GM12865 (cell line): ENCODE measurements around the gene STXBP5.

Experiments
- DNase-seq: peaks from one replicate; pipeline ENCODE4 v3.0.0; 2010; ENCODE audit warnings: low read depth
- H3K4me3 ChIP-seq: 2 replicates; pipeline ENCODE4 v1.5.1; 2011; ENCODE audit warnings: mild to moderate bottlenecking, low read depth, low read length, control low read depth
- TF ChIP-seq, protein P1 (sequence below): IDR thresholded peaks from 2 replicates; pipeline ENCODE4 v1.5.1; 2011; ENCODE audit warnings: low read length, control low read depth, low read depth, inconsistent platforms; ENCODE audit not compliant: insufficient read depth; ENCODE audit errors: missing control alignments

Gene STXBP5

DNA sequence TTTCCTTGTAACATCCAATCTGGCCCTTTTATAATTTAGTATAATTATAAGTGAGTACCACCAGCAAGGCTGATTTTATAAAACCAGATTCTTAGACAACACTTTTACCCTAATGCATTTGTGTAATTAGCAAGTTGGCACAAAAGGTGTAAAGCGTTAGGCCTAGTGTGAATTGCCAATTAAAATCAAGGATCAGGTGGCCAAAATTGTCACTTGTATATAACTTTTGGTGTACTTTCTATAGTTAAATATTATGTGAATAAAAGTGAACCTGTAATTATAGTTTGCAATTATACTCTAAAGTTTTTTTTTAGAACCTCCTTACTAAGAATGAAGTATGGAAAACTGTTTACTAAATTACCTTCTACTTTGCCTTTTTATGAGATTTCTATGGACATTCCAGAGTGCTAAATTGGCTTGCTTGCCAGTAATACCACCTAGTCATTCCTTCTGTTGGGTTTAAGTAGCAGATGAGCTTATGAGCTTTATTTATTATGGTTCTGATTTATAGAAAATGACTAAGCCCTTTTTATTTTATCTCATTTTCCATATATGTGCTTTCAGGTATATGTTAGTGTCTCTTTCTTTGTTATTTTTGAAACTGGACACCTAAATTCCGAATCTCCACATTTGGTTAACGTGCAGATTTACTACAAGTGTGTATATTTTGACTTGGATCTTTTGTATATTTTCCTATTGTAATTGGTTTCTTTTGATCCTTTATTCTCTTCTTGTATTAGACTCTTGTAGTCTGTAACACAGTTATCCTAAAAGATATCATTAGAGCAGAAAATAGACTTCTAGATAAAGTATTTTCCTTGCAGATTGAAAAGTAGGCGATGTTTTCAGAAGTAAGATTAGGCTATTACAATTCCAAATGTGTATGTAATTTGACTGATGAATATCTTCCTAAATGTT is 3.9 kb downstream of the STXBP5 start:
- TF ChIP-seq, protein P1, sequence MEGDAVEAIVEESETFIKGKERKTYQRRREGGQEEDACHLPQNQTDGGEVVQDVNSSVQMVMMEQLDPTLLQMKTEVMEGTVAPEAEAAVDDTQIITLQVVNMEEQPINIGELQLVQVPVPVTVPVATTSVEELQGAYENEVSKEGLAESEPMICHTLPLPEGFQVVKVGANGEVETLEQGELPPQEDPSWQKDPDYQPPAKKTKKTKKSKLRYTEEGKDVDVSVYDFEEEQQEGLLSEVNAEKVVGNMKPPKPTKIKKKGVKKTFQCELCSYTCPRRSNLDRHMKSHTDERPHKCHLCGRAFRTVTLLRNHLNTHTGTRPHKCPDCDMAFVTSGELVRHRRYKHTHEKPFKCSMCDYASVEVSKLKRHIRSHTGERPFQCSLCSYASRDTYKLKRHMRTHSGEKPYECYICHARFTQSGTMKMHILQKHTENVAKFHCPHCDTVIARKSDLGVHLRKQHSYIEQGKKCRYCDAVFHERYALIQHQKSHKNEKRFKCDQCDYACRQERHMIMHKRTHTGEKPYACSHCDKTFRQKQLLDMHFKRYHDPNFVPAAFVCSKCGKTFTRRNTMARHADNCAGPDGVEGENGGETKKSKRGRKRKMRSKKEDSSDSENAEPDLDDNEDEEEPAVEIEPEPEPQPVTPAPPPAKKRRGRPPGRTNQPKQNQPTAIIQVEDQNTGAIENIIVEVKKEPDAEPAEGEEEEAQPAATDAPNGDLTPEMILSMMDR, result no peak
- no peak overlapping the region for H3K4me3 ChIP-seq
- DNase-seq, result no peak

GRCh38 chr6:147209762-147210449 is 5.7 kb downstream of the STXBP5 start:
- no peak for DNase-seq
- no peak overlapping the region for H3K4me3 ChIP-seq
- TF ChIP-seq, protein P1, result no peak

DNA sequence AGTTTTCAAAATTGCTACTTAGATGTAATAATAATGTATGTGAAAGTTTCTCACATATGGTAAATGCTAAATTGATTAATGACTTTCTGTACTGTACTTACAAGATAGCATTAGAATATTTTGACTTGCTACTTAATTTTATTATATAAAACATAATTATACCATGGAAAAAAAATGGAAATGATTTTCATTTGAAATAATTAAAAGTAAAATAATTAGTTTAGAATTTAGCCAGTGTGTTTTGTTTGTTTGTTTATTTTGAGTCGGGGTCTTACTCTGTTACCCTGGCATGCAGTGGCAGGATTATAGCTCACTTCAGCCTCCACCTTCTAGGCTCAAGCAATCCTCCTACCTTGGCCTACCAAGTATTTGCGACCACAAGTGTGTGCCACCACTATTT is 7.1 kb downstream of the STXBP5 start:
- no peak overlapping the region for H3K4me3 ChIP-seq
- DNase-seq, result no peak
- TF ChIP-seq, protein P1, result no peak

- no peak overlapping the region for H3K4me3 ChIP-seq
- DNase-seq, result no peak
- TF ChIP-seq, protein P1, result no peak
These were observed 7.6 kb downstream of the STXBP5 start for GRCh38 chr6:147211831-147212230.

DNA sequence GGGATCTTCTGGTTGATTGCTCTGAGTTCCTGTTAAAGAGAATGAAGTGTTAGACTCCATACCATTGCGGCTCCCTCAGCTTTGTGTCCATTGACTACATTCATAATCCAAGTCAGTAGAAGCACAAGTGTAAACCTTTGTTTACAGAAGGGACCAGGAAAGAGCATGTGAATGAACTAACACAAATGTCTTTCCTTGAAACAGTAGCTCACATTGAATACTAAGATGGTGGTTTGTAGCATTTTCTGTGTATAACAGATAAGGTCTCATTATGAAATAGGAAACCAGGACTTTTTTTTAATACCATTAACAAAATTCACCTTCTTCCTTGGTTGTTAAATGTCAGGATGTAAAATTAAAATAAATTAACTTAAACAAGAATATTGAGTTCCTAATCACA is 8.4 kb downstream of the STXBP5 start:
- H3K4me3 ChIP-seq, result no peak overlapping the region
- DNase-seq, result no peak
- TF ChIP-seq, protein P1, result no peak

- no peak overlapping the region for H3K4me3 ChIP-seq
- DNase-seq, result no peak
- TF ChIP-seq, protein P1, result no peak
These were observed 9.6 kb downstream of the STXBP5 start for GRCh38 chr6:147213772-147214171.
